Sciatic nerve (tissue), 2 donors: ENCODE measurements around the gene SLC47A1. TPM values are rescaled to one million over a fixed set of nuclear protein-coding genes. Genes with fewer than 3 reads are reported as not detected.
"Not testable (repeated sequence)": the region's sequence is repeated elsewhere in the genome, so short reads cannot be mapped to it uniquely, and the experiment has no call there.

Source experiments
- ATAC-seq: fragments of 200-7000 bp; cut with Tn5 transposase; one replicate; pipeline ENCODE4 v1.9.1; 2020; ENCODE audit warnings: mild to moderate bottlenecking, moderate library complexity
- DNase-seq: peaks from one replicate; pipeline ENCODE4 v3.0.0-alpha.2; 2020; ENCODE audit warnings: low spot score
- intact Hi-C: fragments of 100-400 bp; cut with DNase I; formaldehyde crosslinking; loops from one replicate; pipeline ENCODE4 v1.14.2; 2022
- total RNA-seq: library from RNA; stranded (reverse); fragmentation: NEBNext Ultra II Directional; extraction: Animal tissue kit (Norgen Biotek cat#: 25700); gene quantifications from one replicate; pipeline ENCODE4 v1.2.1, GENCODE V29; 2021
- donor health status: DM: no; HTN: no; CAD: no.
- donor health status: DM: no; HTN: no; CAD: no.

Gene SLC47A1
- total RNA-seq, result 8.0 TPM

GRCh38 chr17:19533718-19534561 is at the start of gene SLC47A1:
SLC47A1 (plus strand) TSS chr17:19533854; CDS start chr17:19533940, 86 bp downstream.
- DNase-seq (no peak), ATAC-seq (peak; percentile 76)
- intact Hi-C loops, result no loop called here

GRCh38 chr17:19485800-19486340 is 47.8 kb upstream of the SLC47A1 start:
- intact Hi-C loops, result no loop called here
- peak; percentile 42 for DNase-seq
- ATAC-seq, result no peak

GRCh38 chr17:19486351-19487023 is 47.2 kb upstream of the SLC47A1 start:
- no peak for ATAC-seq
- peak; percentile 53 for DNase-seq
- intact Hi-C loops, result no loop called here

- no peak for DNase-seq
- ATAC-seq, result no peak
- intact Hi-C loops, result no loop called here
Measured at GRCh38 chr17:19487024-19487600, 46.5 kb upstream of the SLC47A1 start.

- intact Hi-C loops, result no loop called here
- DNase-seq (peak; percentile 12), ATAC-seq (no peak)
Measured at GRCh38 chr17:19492141-19492540, 41.5 kb upstream of the SLC47A1 start.

GRCh38 chr17:19494961-19495806 is 38.5 kb upstream of the SLC47A1 start:
- intact Hi-C loops, result no loop called here
- peak; percentile 53 for DNase-seq
- peak; percentile 38 for ATAC-seq

- ATAC-seq (no peak), DNase-seq (peak; percentile 38)
- intact Hi-C loops, result no loop called here
Measured at GRCh38 chr17:19495828-19496528, 37.7 kb upstream of the SLC47A1 start.

GRCh38 chr17:19497624-19498023 is 36.0 kb upstream of the SLC47A1 start:
- no peak for ATAC-seq
- intact Hi-C loops, result no loop called here
- DNase-seq, result no peak

- peak; percentile 27 for DNase-seq
- ATAC-seq, result no peak
- intact Hi-C loops, result no loop called here
Measured at GRCh38 chr17:19501219-19501618, 32.4 kb upstream of the SLC47A1 start.

- DNase-seq (no peak), ATAC-seq (no peak)
- intact Hi-C loops, result no loop called here
Measured at GRCh38 chr17:19502517-19502916, 31.1 kb upstream of the SLC47A1 start.

GRCh38 chr17:19505561-19505960 is 28.1 kb upstream of the SLC47A1 start:
- ATAC-seq, DNase-seq, intact Hi-C loops: not testable (repeated sequence)

- DNase-seq (peak; percentile 96), ATAC-seq (peak; percentile 92)
- intact Hi-C loops, result no loop called here
Measured at GRCh38 chr17:19507775-19508576, 25.7 kb upstream of the SLC47A1 start.

- DNase-seq (no peak), ATAC-seq (no peak)
- intact Hi-C loops, result no loop called here
Measured at GRCh38 chr17:19508577-19508867, 25.1 kb upstream of the SLC47A1 start.

GRCh38 chr17:19509281-19509852 is 24.3 kb upstream of the SLC47A1 start:
- ATAC-seq, intact Hi-C loops, DNase-seq: not testable (repeated sequence)

GRCh38 chr17:19510903-19511302 is 22.8 kb upstream of the SLC47A1 start:
- DNase-seq (no peak), ATAC-seq (no peak)
- intact Hi-C loops, result no loop called here

- intact Hi-C loops, result loop anchor here (2.0 kb wide), 1 partner anchor 251 kb away; no protein-coding TSS in a partner anchor
- DNase-seq (peak; percentile 80), ATAC-seq (peak; percentile 84)
Measured at GRCh38 chr17:19513897-19514488, 19.7 kb upstream of the SLC47A1 start.

- intact Hi-C loops, result no loop called here
- ATAC-seq (no peak), DNase-seq (no peak)
Measured at GRCh38 chr17:19517699-19518098, 16.0 kb upstream of the SLC47A1 start.
